Vagina (tissue), 2 donors: Measurements from ENCODE around the gene TFDP3. TPM values are rescaled to one million over a fixed set of nuclear protein-coding genes. Genes with fewer than 3 reads are reported as not detected.

ENCODE experiments used
- DNase-seq, 2 donors: peaks; one replicate each; pipeline ENCODE4 v3.0.0-alpha.2; 2017; ENCODE audit errors: extremely low spot score in 2 of 2
- H3K27ac ChIP-seq: fragments of 200-600 bp; sonication (generic); one replicate; pipeline ENCODE4 v1.5.1; 2019
- H3K27me3 ChIP-seq: fragments of 200-600 bp; sonication (generic); one replicate; pipeline ENCODE4 v1.5.1; 2019
- H3K36me3 ChIP-seq, 2 donors: fragments of 200-600 bp; sonication (generic); one replicate each; pipeline ENCODE4 v1.5.1; 2017 to 2019
- H3K4me1 ChIP-seq: fragments of 200-600 bp; sonication (generic); one replicate; pipeline ENCODE4 v1.5.1; 2019
- H3K4me3 ChIP-seq, 2 donors: fragments of 200-600 bp; sonication (generic); 1 replicate in 1 of 2; 2 replicates in 1 of 2; pipeline ENCODE4 v1.5.1; 2016 to 2019
- H3K9me3 ChIP-seq: fragments of 200-600 bp; sonication (generic); one replicate; pipeline ENCODE4 v1.5.1; 2019
- CTCF ChIP-seq, 3 experiments: fragments of 450-650 bp in 2 of 3; fragments of 200-600 bp in 1 of 3; sonication (generic) in 1 of 3; IDR thresholded peaks; one replicate each; pipeline ENCODE4 v1.5.1; 2017 to 2019; ENCODE audit warnings: antibody characterized with exemption in 3 of 3, mild to moderate bottlenecking in 2 of 3, moderate library complexity in 2 of 3
- POLR2A ChIP-seq, 2 donors: fragments of 450-650 bp; IDR thresholded peaks; one replicate each; pipeline ENCODE4 v1.6.1; 2017; ENCODE audit warnings: antibody characterized with exemption in 2 of 2, mild to moderate bottlenecking in 2 of 2, moderate library complexity in 2 of 2
- POLR2AphosphoS5 ChIP-seq, 2 donors: sonication (generic); formaldehyde crosslinking; IDR thresholded peaks; one replicate each; pipeline ENCODE4 v1.9.0; 2017; ENCODE audit warnings: antibody characterized with exemption in 2 of 2, mild to moderate bottlenecking in 2 of 2, low read depth in 1 of 2; ENCODE audit not compliant: insufficient read depth in 1 of 2
- intact Hi-C: fragments of 100-400 bp; cut with DNase I; formaldehyde crosslinking; loops from one replicate; pipeline ENCODE4 v1.15.1; 2023
- total RNA-seq: library from RNA; depleted of rRNA; stranded (reverse); fragments of >200 nt; gene quantifications from one replicate; pipeline ENCODE4 v1.2.3, GENCODE V29; 2016

TFDP3 gene
- total RNA-seq, 1 donor from 2014 or later: not detected

- no peaks in the 10 kb centered on the region for H3K36me3 ChIP-seq
- H3K27me3 ChIP-seq: no peaks in the 10 kb centered on the region
- no peaks in the 10 kb centered on the region for H3K9me3 ChIP-seq
- TF ChIP-seq POLR2A (IDR thresholded peaks at IDR 0.05) (no peak), CTCF (IDR thresholded peaks at IDR 0.05) (no peak), POLR2AphosphoS5 (IDR thresholded peaks at IDR 0.05; ENCODE audit: insufficient read depth in 1 of 2, low read depth in 1 of 2) (no peak)
- intact Hi-C loops: no loop called here
- DNase-seq: no peak
- H3K27ac ChIP-seq: no peak overlapping the region
- H3K4me3 ChIP-seq: no peak overlapping the region
- H3K4me1 ChIP-seq: no peaks in the 10 kb centered on the region
Observed at GRCh38 chrX:133246921-133247320, 28.8 kb upstream of the TFDP3 start.

DNA sequence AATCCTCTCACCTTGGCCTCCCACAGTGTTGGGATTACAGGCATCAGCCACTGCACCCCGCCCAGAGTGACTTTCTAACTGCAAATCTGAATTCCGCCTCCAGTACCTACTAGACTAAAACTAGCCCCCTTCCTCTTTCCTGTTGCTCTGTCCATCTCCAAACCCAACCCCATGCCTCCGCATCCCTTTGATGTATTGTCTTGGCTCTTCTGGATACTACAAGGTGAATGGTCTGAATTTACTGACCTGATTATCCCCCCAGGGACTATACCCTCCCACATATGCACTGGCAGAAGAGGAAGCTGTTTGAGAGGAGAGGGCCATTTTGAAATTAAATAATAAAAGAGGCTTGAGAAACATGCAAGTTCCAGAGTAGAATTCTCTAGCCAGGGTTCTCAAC, 17.7 kb upstream of the TFDP3 start:
- Histone ChIP-seq H3K9me3 (no peaks in the 10 kb centered on the region), H3K4me3 (no peak overlapping the region), H3K27ac (no peak overlapping the region), H3K27me3 (no peaks in the 10 kb centered on the region), H3K4me1 (no peaks in the 10 kb centered on the region), H3K36me3 (no peaks in the 10 kb centered on the region)
- DNase-seq: no peak
- no peak for TF ChIP-seq CTCF (IDR thresholded peaks at IDR 0.05)
- no peak for TF ChIP-seq POLR2AphosphoS5 (IDR thresholded peaks at IDR 0.05; ENCODE audit: insufficient read depth in 1 of 2, low read depth in 1 of 2)
- no peak for TF ChIP-seq POLR2A (IDR thresholded peaks at IDR 0.05)
- intact Hi-C loops: no loop called here

DNA sequence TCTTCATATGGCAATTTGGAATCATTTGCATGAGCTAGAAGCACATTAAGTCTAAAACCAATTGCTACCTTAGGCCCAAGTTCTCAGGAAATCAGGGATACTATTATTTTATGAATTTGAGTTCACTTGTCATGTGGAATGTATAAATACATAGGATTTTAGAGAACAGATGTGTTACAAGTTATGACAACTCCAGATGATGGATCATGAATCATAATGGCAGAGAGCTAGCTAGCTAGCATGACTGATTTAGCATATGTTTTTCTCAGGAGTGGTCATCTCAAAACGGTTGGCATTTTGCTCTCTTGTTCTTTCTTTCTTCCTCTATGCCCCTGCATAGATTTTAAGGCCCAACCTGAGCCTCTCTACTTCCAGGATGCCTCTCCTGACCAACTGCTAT, 14.2 kb upstream of the TFDP3 start:
- Histone ChIP-seq H3K27ac (no peak overlapping the region), H3K4me1 (no peaks in the 10 kb centered on the region)
- intact Hi-C loops: no loop called here

GRCh38 chrX:133229361-133229760, 11.2 kb upstream of the TFDP3 start:
- TF ChIP-seq POLR2AphosphoS5 (IDR thresholded peaks at IDR 0.05; ENCODE audit: insufficient read depth in 1 of 2, low read depth in 1 of 2) (no peak), CTCF (IDR thresholded peaks at IDR 0.05) (no peak), POLR2A (IDR thresholded peaks at IDR 0.05) (no peak)
- H3K4me1 ChIP-seq: no peaks in the 10 kb centered on the region
- no peak overlapping the region for H3K27ac ChIP-seq
- intact Hi-C loops: no loop called here
- H3K4me3 ChIP-seq: no peak overlapping the region
- DNase-seq: no peak
- no peaks in the 10 kb centered on the region for H3K36me3 ChIP-seq
- H3K27me3 ChIP-seq: no peaks in the 10 kb centered on the region
- no peaks in the 10 kb centered on the region for H3K9me3 ChIP-seq

More for the DNA sequence above, 14.2 kb upstream of the TFDP3 start:
- TF ChIP-seq POLR2A (IDR thresholded peaks at IDR 0.05): no peak
- no peak for TF ChIP-seq POLR2AphosphoS5 (IDR thresholded peaks at IDR 0.05; ENCODE audit: insufficient read depth in 1 of 2, low read depth in 1 of 2)
- no peak for TF ChIP-seq CTCF (IDR thresholded peaks at IDR 0.05)
- Histone ChIP-seq H3K36me3 (no peaks in the 10 kb centered on the region), H3K4me3 (no peak overlapping the region), H3K9me3 (no peaks in the 10 kb centered on the region), H3K27me3 (no peaks in the 10 kb centered on the region)
- DNase-seq: no peak

GRCh38 chrX:133215747-133216146, 2.4 kb downstream of the TFDP3 start:
- TF ChIP-seq POLR2A (IDR thresholded peaks at IDR 0.05): no peak
- no peak for TF ChIP-seq POLR2AphosphoS5 (IDR thresholded peaks at IDR 0.05; ENCODE audit: insufficient read depth in 1 of 2, low read depth in 1 of 2)
- TF ChIP-seq CTCF (IDR thresholded peaks at IDR 0.05): no peak
- H3K4me3 ChIP-seq: no peak overlapping the region
- intact Hi-C loops: no loop called here
- DNase-seq: no peak
- no peak overlapping the region for H3K27ac ChIP-seq
- H3K4me1 ChIP-seq: no peaks in the 10 kb centered on the region
- H3K9me3 ChIP-seq: no peaks in the 10 kb centered on the region
- H3K27me3 ChIP-seq: no peaks in the 10 kb centered on the region
- H3K36me3 ChIP-seq: no peaks in the 10 kb centered on the region
